GM21529 (cell line): ENCODE measurements around the gene RADIL.

Experiments used
- ATAC-seq: cut with Tn5 transposase; IDR thresholded peaks from one replicate; pipeline ENCODE4 v1.9.1; 2021; ENCODE audit not compliant: unreplicated experiment

The RADIL gene

GRCh38 chr7:4884164-4884563 is 648 bp upstream of the RADIL start:
- no peak for ATAC-seq

GRCh38 chr7:4883033-4883371 is 514 bp downstream of the RADIL start:
- no peak for ATAC-seq

GRCh38 chr7:4882169-4883032 is 1.1 kb downstream of the RADIL start:
- no peak for ATAC-seq

GRCh38 chr7:4880218-4880617 is 3.3 kb downstream of the RADIL start:
- ATAC-seq, result no peak

GRCh38 chr7:4879396-4880081 is 4.0 kb downstream of the RADIL start:
- no peak for ATAC-seq

GRCh38 chr7:4878336-4879335 is 4.9 kb downstream of the RADIL start:
- ATAC-seq, result no peak

GRCh38 chr7:4876586-4876985 is 6.9 kb downstream of the RADIL start:
- no peak for ATAC-seq

GRCh38 chr7:4875391-4875790 is 8.1 kb downstream of the RADIL start:
- ATAC-seq, result no peak

- no peak for ATAC-seq
These were observed 10.2 kb downstream of the RADIL start for GRCh38 chr7:4873071-4873944.

GRCh38 chr7:4871930-4872675 is 11.4 kb downstream of the RADIL start:
- ATAC-seq, result no peak

- no peak for ATAC-seq
These were observed 12.3 kb downstream of the RADIL start for GRCh38 chr7:4871056-4871680.

- ATAC-seq, result no peak
These were observed 15.0 kb downstream of the RADIL start for GRCh38 chr7:4868493-4868892.

- no peak for ATAC-seq
These were observed 16.7 kb downstream of the RADIL start for GRCh38 chr7:4866528-4867496.

- ATAC-seq, result no peak
These were observed 21.4 kb downstream of the RADIL start for GRCh38 chr7:4862156-4862555.

GRCh38 chr7:4861673-4862072 is 21.8 kb downstream of the RADIL start, which contains the start of gene PAPOLB:
Gene PAPOLB (minus strand): TSS chr7:4862030. CDS start chr7:4861810, 220 bp downstream.
- no peak for ATAC-seq

GRCh38 chr7:4861227-4861626 is 22.3 kb downstream of the RADIL start:
- no peak for ATAC-seq

GRCh38 chr7:4857189-4857588 is 26.3 kb downstream of the RADIL start:
- no peak for ATAC-seq
